WTC11 (cell line): ENCODE data around the gene CHERP. TPM values are rescaled to one million over a fixed set of nuclear protein-coding genes. Genes with fewer than 3 reads are reported as not detected.

Experiments
- ATAC-seq: fragments of 200-7000 bp; cut with Tn5 transposase; 2 replicates; pipeline ENCODE4 v1.10.0; 2021; ENCODE audit warnings: mild to moderate bottlenecking, moderate library complexity
- CTCF ChIA-PET: fragments of 300-600 bp; sonication (Branson Sonifier 250); formaldehyde crosslinking; loops from one replicate; lab custom pipeline; 2021; ENCODE audit warnings: antibody characterized with exemption; lab: Charles Lee
- POLR2A ChIA-PET: fragments of 350-600 bp; sonication (Branson Sonifier 250); formaldehyde crosslinking; loops from one replicate; lab custom pipeline; 2021; ENCODE audit warnings: antibody characterized with exemption; lab: Charles Lee
- DNase-seq: peaks from one replicate; pipeline ENCODE4 v3.0.0; 2021; ENCODE audit warnings: low spot score
- H3K27ac Mint-ChIP-seq: 2 replicates; pipeline ENCODE4 v1.8.0; 2021; ENCODE audit warnings: mixed read lengths
- H3K27me3 Mint-ChIP-seq: 2 replicates; pipeline ENCODE4 v1.8.0; 2021; ENCODE audit warnings: low read depth, mild to moderate bottlenecking, moderate library complexity, mixed read lengths
- H3K36me3 Mint-ChIP-seq: 2 replicates; pipeline ENCODE4 v1.8.0; 2021; ENCODE audit warnings: mixed read lengths
- H3K4me1 Mint-ChIP-seq: 2 replicates; pipeline ENCODE4 v1.8.0; 2022; ENCODE audit warnings: mixed read lengths
- H3K4me3 Mint-ChIP-seq: 2 replicates; pipeline ENCODE4 v1.8.0; 2021; ENCODE audit warnings: mild to moderate bottlenecking, moderate library complexity, mixed read lengths
- H3K9me3 Mint-ChIP-seq: 2 replicates; pipeline ENCODE4 v1.8.0; 2021; ENCODE audit warnings: mixed read lengths
- CREB1 ChIP-seq: sonication (generic); formaldehyde crosslinking; IDR thresholded peaks from 2 replicates; pipeline ENCODE4 v1.8.0; 2023; ENCODE audit warnings: mild to moderate bottlenecking, missing genetic modification reagents
- ETV6 ChIP-seq: sonication (generic); formaldehyde crosslinking; IDR thresholded peaks from 2 replicates; pipeline ENCODE4 v1.8.1; 2022; ENCODE audit warnings: mild to moderate bottlenecking, missing genetic modification reagents
- GABPB1 ChIP-seq: sonication (generic); formaldehyde crosslinking; IDR thresholded peaks from 2 replicates; pipeline ENCODE4 v1.8.1; 2023; ENCODE audit warnings: mild to moderate bottlenecking, missing genetic modification reagents
- GRHL2 ChIP-seq: fragments of 250-450 bp; sonication (Bioruptor Pico); IDR thresholded peaks from 2 replicates; pipeline ENCODE4 v1.8.0; 2022; ENCODE audit warnings: mild to moderate bottlenecking, moderate library complexity; ENCODE audit not compliant: insufficient replicate concordance, severe bottlenecking
- HMGA2 ChIP-seq: fragments of 250-450 bp; sonication (Bioruptor Pico); IDR thresholded peaks from 2 replicates; pipeline ENCODE4 v1.4.0; 2021; ENCODE audit warnings: mild to moderate bottlenecking, moderate library complexity
- MAX ChIP-seq: sonication (generic); formaldehyde crosslinking; IDR thresholded peaks from 2 replicates; pipeline ENCODE4 v1.8.0; 2022; ENCODE audit warnings: mild to moderate bottlenecking, missing genetic modification reagents
- MXD4 ChIP-seq: fragments of 250-450 bp; sonication (Bioruptor Pico); IDR thresholded peaks from 2 replicates; pipeline ENCODE4 v1.8.0; 2021; ENCODE audit warnings: mild to moderate bottlenecking, moderate library complexity, borderline replicate concordance
- NFATC4 ChIP-seq: fragments of 250-450 bp; sonication (Bioruptor Pico); IDR thresholded peaks from 2 replicates; pipeline ENCODE4 v1.9.0; 2021; ENCODE audit warnings: mild to moderate bottlenecking
- NFE2L1 ChIP-seq: sonication (generic); formaldehyde crosslinking; IDR thresholded peaks from 2 replicates; pipeline ENCODE4 v1.8.1; 2023; ENCODE audit warnings: missing genetic modification reagents
- NR1H2 ChIP-seq: sonication (generic); formaldehyde crosslinking; IDR thresholded peaks from 2 replicates; pipeline ENCODE4 v1.9.0; 2021; ENCODE audit warnings: mild to moderate bottlenecking, moderate library complexity, missing genetic modification reagents
- SMAD3 ChIP-seq: sonication (generic); formaldehyde crosslinking; IDR thresholded peaks from 2 replicates; pipeline ENCODE4 v1.8.0; 2022; ENCODE audit warnings: missing genetic modification reagents, mild to moderate bottlenecking, borderline replicate concordance
- TEAD4 ChIP-seq: sonication (generic); formaldehyde crosslinking; IDR thresholded peaks from 2 replicates; pipeline ENCODE4 v1.8.0; 2022; ENCODE audit warnings: mild to moderate bottlenecking, missing genetic modification reagents
- ZMAT4 ChIP-seq: fragments of 250-450 bp; sonication (Bioruptor Pico); IDR thresholded peaks from 2 replicates; pipeline ENCODE4 v1.9.0; 2021; ENCODE audit warnings: mild to moderate bottlenecking
- ZNF138 ChIP-seq: sonication (generic); formaldehyde crosslinking; conservative IDR thresholded peaks from 2 replicates; pipeline ENCODE4 v1.8.1; 2022; ENCODE audit warnings: mild to moderate bottlenecking, moderate library complexity, missing genetic modification reagents
- ZNF281 ChIP-seq: sonication (generic); formaldehyde crosslinking; IDR thresholded peaks from 2 replicates; pipeline ENCODE4 v1.8.0; 2023; ENCODE audit warnings: mild to moderate bottlenecking, missing genetic modification reagents
- ZNF317 ChIP-seq: sonication (generic); formaldehyde crosslinking; IDR thresholded peaks from 2 replicates; pipeline ENCODE4 v1.8.1; 2023; ENCODE audit warnings: low read depth, mild to moderate bottlenecking, moderate library complexity, missing genetic modification reagents, borderline replicate concordance
- ZNF416 ChIP-seq: fragments of 250-450 bp; sonication (Bioruptor Pico); IDR thresholded peaks from 2 replicates; pipeline ENCODE4 v1.9.0; 2021; ENCODE audit warnings: mild to moderate bottlenecking, inconsistent platforms
- ZNF532 ChIP-seq: fragments of 250-450 bp; sonication (Bioruptor Pico); IDR thresholded peaks from 2 replicates; pipeline ENCODE4 v1.9.0; 2021; ENCODE audit warnings: mild to moderate bottlenecking, borderline replicate concordance
- ZNF671 ChIP-seq: fragments of 250-450 bp; sonication (Bioruptor Pico); IDR thresholded peaks from 2 replicates; pipeline ENCODE4 v1.8.0; 2021; ENCODE audit warnings: mild to moderate bottlenecking
- total RNA-seq: library from RNA; stranded (reverse); gene quantifications from 3 replicates; pipeline ENCODE4 v1.2.3, GENCODE V29; 2021

The CHERP gene
- total RNA-seq, 1 experiment from 2014 or later, result 98.7 TPM

- Mint-ChIP-seq H3K27ac (0 out of 2 replicates have a peak overlapping the region, but pooled peaks have one; percentile 53), H3K36me3 (peaks cover 57% of the 10 kb centered on the region), H3K4me1 (no peaks in the 10 kb centered on the region), H3K9me3 (no peaks in the 10 kb centered on the region), H3K4me3 (no peak overlapping the region), H3K27me3 (no peaks in the 10 kb centered on the region)
- ChIA-PET POLR2A (interaction anchor here (0.5 kb wide), 1 partner anchor 120 kb away, joined by 3 read pairs; no protein-coding TSS in a partner anchor), CTCF (interaction anchor here (0.6 to 1.5 kb wide), 4 partner anchors 9 to 656 kb away, joined by 3 to 8 read pairs (median 3); no protein-coding TSS in a partner anchor)
- ATAC-seq, result no peak
- DNase-seq, result no peak
- TF ChIP-seq ZNF671 (no peak), ETV6 (CRISPR knock-in tag) (no peak), MXD4 (CRISPR knock-in tag) (no peak)
Observed at GRCh38 chr19:16519230-16519687, 23.0 kb downstream of the CHERP start.

GRCh38 chr19:16518483-16519229, 23.6 kb downstream of the CHERP start:
- CTCF ChIA-PET, result interaction anchor here (0.6 to 1.5 kb wide), 4 partner anchors 9 to 656 kb away, joined by 3 to 8 read pairs (median 3); no protein-coding TSS in a partner anchor
- Mint-ChIP-seq H3K36me3 (peaks cover 51% of the 10 kb centered on the region), H3K4me1 (no peaks in the 10 kb centered on the region)
- TF ChIP-seq ZNF532 (CRISPR knock-in tag) (no peak), ZNF317 (CRISPR knock-in tag) (no peak), HMGA2 (CRISPR knock-in tag) (no peak), ZNF138 (no peak), SMAD3 (CRISPR knock-in tag) (no peak), MXD4 (CRISPR knock-in tag) (no peak), ZMAT4 (CRISPR knock-in tag) (no peak), NR1H2 (no peak), TEAD4 (CRISPR knock-in tag) (no peak), ZNF416 (CRISPR knock-in tag) (no peak), NFATC4 (CRISPR knock-in tag) (no peak), CREB1 (no peak)
- TF ChIP-seq, all 79 proteins: peak for 0
- H3K27ac Mint-ChIP-seq, result no peak overlapping the region
- ATAC-seq, result no peak
- H3K4me3 Mint-ChIP-seq, result no peak overlapping the region
- POLR2A ChIA-PET, result interaction anchor here (0.5 to 0.8 kb wide), 2 partner anchors 16 to 119 kb away, joined by 3 read pairs; no protein-coding TSS in a partner anchor
- no peak for DNase-seq
- no peaks in the 10 kb centered on the region for H3K27me3 Mint-ChIP-seq
- no peaks in the 10 kb centered on the region for H3K9me3 Mint-ChIP-seq

GRCh38 chr19:16518061-16518460, 24.2 kb downstream of the CHERP start:
- DNase-seq, result no peak
- Mint-ChIP-seq H3K9me3 (no peaks in the 10 kb centered on the region), H3K4me1 (no peaks in the 10 kb centered on the region), H3K36me3 (peaks cover 46% of the 10 kb centered on the region), H3K27me3 (no peaks in the 10 kb centered on the region), H3K4me3 (no peak overlapping the region), H3K27ac (no peak overlapping the region)
- ATAC-seq, result no peak
- POLR2A ChIA-PET, result interaction anchor here (0.8 kb wide), 1 partner anchor 17 kb away, joined by 3 read pairs; no protein-coding TSS in a partner anchor
- CTCF ChIA-PET, result interaction anchor here (1.0 to 4.5 kb wide), 3 partner anchors 75 to 141 kb away, joined by 3 to 43 read pairs (median 8); no protein-coding TSS in a partner anchor
- TF ChIP-seq MAX (no peak), ZNF281 (CRISPR knock-in tag) (no peak), ZNF671 (no peak), GABPB1 (CRISPR knock-in tag) (no peak), NFE2L1 (no peak), GRHL2 (no peak)
